COR-L47 (cell line): ENCODE data around the gene CARD16.

ENCODE experiments used
- DNase-seq: peaks from one replicate; lab custom pipeline; 2025; lab: John Stamatoyannopoulos, UW

CARD16 gene

GRCh38 chr11:104992781-104993180 is 52.4 kb downstream of the CARD16 start:
- DNase-seq = no peak

- DNase-seq = no peak
These were observed 53.1 kb downstream of the CARD16 start for GRCh38 chr11:104991994-104992393.
